K562 (cell line): ENCODE results near the gene TSPAN16. TPM values are rescaled to one million over a fixed set of nuclear protein-coding genes. Genes with fewer than 3 reads are reported as not detected.

Source experiments
- CEBPG ChIP-seq, 3 experiments: fragments of 200-800 bp in 1 of 3; sonication (Bioruptor generic) in 1 of 3; sonication (generic) in 1 of 3; formaldehyde crosslinking in 1 of 3; IDR thresholded peaks in 2 of 3; conservative IDR thresholded peaks in 1 of 3; 2 replicates each; pipeline versions ENCODE4 v1.6.1 to v1.8.0; 2016 to 2022; ENCODE audit warnings: missing compliant biosample characterization in 2 of 3, missing genetic modification characterization in 2 of 3, mild to moderate bottlenecking in 1 of 3, missing genetic modification reagents in 1 of 3
- GATAD2B ChIP-seq: fragments of 450-650 bp; IDR thresholded peaks from 2 replicates; pipeline ENCODE4 v1.6.1; 2017; ENCODE audit warnings: mild to moderate bottlenecking, borderline replicate concordance
- KDM5B ChIP-seq: fragments of 200-600 bp; sonication (generic); IDR thresholded peaks from 2 replicates; pipeline ENCODE4 v1.6.1; 2012; ENCODE audit warnings: low read depth, mild to moderate bottlenecking, moderate library complexity, low read length, control low read depth, inconsistent platforms; ENCODE audit not compliant: insufficient replicate concordance
- MBD2 ChIP-seq: sonication (generic); IDR thresholded peaks from 2 replicates; pipeline ENCODE4 v1.6.1; 2016; ENCODE audit warnings: low read depth, borderline replicate concordance
- MYC ChIP-seq, 2 experiments: fragments of 250-450 bp in 1 of 2; sonication (Bioruptor Pico) in 1 of 2; IDR thresholded peaks; 2 replicates each; pipeline versions ENCODE4 v1.5.1 to v1.6.1; 2012 to 2021; ENCODE audit warnings: low read depth in 2 of 2, borderline replicate concordance in 1 of 2, improper control_type of control experiment in 1 of 2, low read length in 1 of 2, mild to moderate bottlenecking in 1 of 2, moderate library complexity in 1 of 2
- NR1H2 ChIP-seq: sonication (generic); formaldehyde crosslinking; IDR thresholded peaks from 2 replicates; pipeline ENCODE4 v1.4.0; 2020; ENCODE audit warnings: mild to moderate bottlenecking, missing genetic modification reagents
- NR2C2 ChIP-seq, 2 experiments: fragments of 200-800 bp in 1 of 2; sonication (Bioruptor generic) in 1 of 2; sonication (generic) in 1 of 2; formaldehyde crosslinking in 1 of 2; IDR thresholded peaks; 2 replicates each; pipeline versions ENCODE4 v1.6.1 to v1.8.0; 2016 to 2022; ENCODE audit warnings: mild to moderate bottlenecking in 1 of 2, missing compliant biosample characterization in 1 of 2, missing genetic modification characterization in 1 of 2, missing genetic modification reagents in 1 of 2
- PHF21A ChIP-seq: fragments of 450-650 bp; IDR thresholded peaks from 2 replicates; pipeline ENCODE4 v1.6.1; 2017; ENCODE audit warnings: low read depth, borderline replicate concordance
- RUNX1 ChIP-seq: sonication (generic); IDR thresholded peaks from 2 replicates; pipeline ENCODE4 v1.6.1; 2016; ENCODE audit warnings: antibody characterized with exemption, low read depth
- SNIP1 ChIP-seq: fragments of 450-650 bp; IDR thresholded peaks from 2 replicates; pipeline ENCODE4 v1.7.1; 2017; ENCODE audit warnings: low read depth, mild to moderate bottlenecking
- SNRNP70 ChIP-seq: fragments of 200-400 bp; formaldehyde crosslinking; optimal IDR thresholded peaks from 2 replicates; pipeline ENCODE3; 2017; ENCODE audit warnings: low read depth, low read length
- U2AF1 ChIP-seq: fragments of 200-400 bp; formaldehyde crosslinking; optimal IDR thresholded peaks from 2 replicates; pipeline ENCODE3; 2017; ENCODE audit warnings: mild to moderate bottlenecking, low read depth, low read length, moderate library complexity
- XRCC3 ChIP-seq: fragments of 450-650 bp; IDR thresholded peaks from 2 replicates; pipeline ENCODE4 v1.6.1; 2017; ENCODE audit warnings: mild to moderate bottlenecking, moderate library complexity
- ZEB2 ChIP-seq: fragments of 450-650 bp; IDR thresholded peaks from 2 replicates; pipeline ENCODE4 v1.6.1; 2016
- ZFPM2 ChIP-seq: fragments of 250-450 bp; sonication (Bioruptor Pico); IDR thresholded peaks from 2 replicates; pipeline ENCODE4 v1.5.1; 2022; ENCODE audit warnings: mild to moderate bottlenecking
- ZNF121 ChIP-seq: sonication (generic); formaldehyde crosslinking; conservative IDR thresholded peaks from 2 replicates; pipeline ENCODE4 v1.8.0; 2022; ENCODE audit warnings: missing genetic modification reagents
- ZNF764 ChIP-seq: fragments of 250-450 bp; sonication (Bioruptor Pico); IDR thresholded peaks from 2 replicates; pipeline ENCODE4 v1.4.0; 2020; ENCODE audit warnings: low read depth, mild to moderate bottlenecking, moderate library complexity
- polyA plus RNA-seq, 8 experiments: library from polyadenylated mRNA; depleted of rRNA in 4 of 8; stranded (reverse) in 5 of 8; unstranded in 3 of 8; fragments of >200 nt; fragmentation: Nextera tagmentation in 2 of 8; fragmentation: Illumina TruSeq in 1 of 8; extraction: Ambion mirVana in 2 of 8; extraction: Trizol in 1 of 8; gene quantifications; 2 replicates each; pipeline versions ENCODE4 v1.2.1 to v1.2.3, GENCODE V29; 2011 to 2014; ENCODE audit warnings: inconsistent platforms in 1 of 8, missing spikeins in 1 of 8
- total RNA-seq, 7 experiments: library from RNA; depleted of rRNA in 6 of 7; stranded (reverse); fragments of >200 nt in 6 of 7; fragmentation: Illumina TruSeq in 2 of 7; extraction: Trizol in 2 of 7; gene quantifications; 2 replicates each; pipeline versions ENCODE4 v1.2.1 to v1.2.3, GENCODE V29; 2011 to 2021; ENCODE audit warnings: low replicate concordance in 1 of 7
- TF ChIP-seq, protein P1 (sequence below): fragments of 450-650 bp; IDR thresholded peaks from 2 replicates; pipeline ENCODE4 v1.6.1; 2016; ENCODE audit warnings: low read depth
- TF ChIP-seq, protein P2 (sequence below), 3 experiments: fragments of 200-800 bp in 1 of 3; sonication (Bioruptor generic) in 1 of 3; sonication (generic) in 1 of 3; formaldehyde crosslinking in 1 of 3; IDR thresholded peaks; 2 replicates each; pipeline versions ENCODE4 v1.6.1 to v1.8.0; 2016 to 2022; ENCODE audit warnings: mild to moderate bottlenecking in 2 of 3, missing compliant biosample characterization in 2 of 3, missing genetic modification characterization in 2 of 3, missing genetic modification reagents in 1 of 3

Gene TSPAN16
- total and polyA plus RNA-seq, 9 of the 15 experiments (the other 6 are each of a cell fraction or from before 2014, with no cell fraction given) = not detected

DNA sequence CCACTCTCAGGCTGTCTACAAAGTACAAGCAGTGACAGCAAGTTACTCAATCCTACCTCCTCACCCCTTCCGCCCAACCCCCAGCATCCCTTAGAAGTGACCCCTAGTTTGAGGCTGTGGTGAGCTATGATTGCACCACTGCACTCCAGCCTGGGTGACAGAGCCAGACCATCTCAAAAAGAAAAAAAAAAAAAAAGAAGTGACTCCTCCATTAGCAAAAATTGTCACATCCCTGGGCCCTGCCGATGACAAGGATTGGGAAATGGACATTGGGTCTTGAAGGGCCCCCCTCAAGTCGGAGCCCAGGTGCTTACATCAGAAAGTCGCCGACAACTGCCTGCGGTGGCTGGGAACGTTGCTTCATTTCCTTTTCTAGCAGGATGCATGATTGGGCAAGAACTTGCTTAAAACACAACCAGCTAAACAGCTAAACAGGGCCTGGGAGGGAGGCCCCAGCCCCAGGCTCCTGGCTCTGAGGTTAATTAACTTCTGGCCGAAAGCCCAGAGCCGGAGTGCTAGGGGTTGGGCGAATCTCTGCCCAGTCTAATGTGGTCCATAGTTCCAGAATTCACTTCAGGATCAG, 28.2 kb downstream of the TSPAN16 start (continued):
- TF ChIP-seq KDM5B (no peak), SNRNP70 (no peak), SNIP1 (no peak), NR1H2 (CRISPR knock-in tag) (no peak), ZNF121 (CRISPR knock-in tag) (no peak), NR2C2 (CRISPR knock-in tag; IDR thresholded peaks at IDR 0.05) (no peak), NR2C2 (tag; IDR thresholded peaks at IDR 0.05) (peak; percentile 68; the same call in 1 of the 2 replicates), PHF21A (no peak), U2AF1 (no peak), ZEB2 (no peak), GATAD2B (no peak), RUNX1 (no peak), MBD2 (no peak), MYC (IDR thresholded peaks at IDR 0.05; ENCODE audit: low read depth, low read length) (0 out of 2 replicates have a peak, but pooled peaks have one; percentile 13), MYC (CRISPR knock-in tag; IDR thresholded peaks at IDR 0.05; ENCODE audit: borderline replicate concordance, low read depth) (no peak), ZNF764 (no peak), CEBPG (CRISPR knock-in tag; IDR thresholded peaks at IDR 0.05) (peak; percentile 89), CEBPG (tag; conservative IDR thresholded peaks at IDR 0.05 in 1 of 2, IDR thresholded peaks at IDR 0.05 in 1 of 2) (peak; percentile 99), XRCC3 (no peak), ZFPM2 (CRISPR knock-in tag) (no peak)
- TF ChIP-seq, protein P1, sequence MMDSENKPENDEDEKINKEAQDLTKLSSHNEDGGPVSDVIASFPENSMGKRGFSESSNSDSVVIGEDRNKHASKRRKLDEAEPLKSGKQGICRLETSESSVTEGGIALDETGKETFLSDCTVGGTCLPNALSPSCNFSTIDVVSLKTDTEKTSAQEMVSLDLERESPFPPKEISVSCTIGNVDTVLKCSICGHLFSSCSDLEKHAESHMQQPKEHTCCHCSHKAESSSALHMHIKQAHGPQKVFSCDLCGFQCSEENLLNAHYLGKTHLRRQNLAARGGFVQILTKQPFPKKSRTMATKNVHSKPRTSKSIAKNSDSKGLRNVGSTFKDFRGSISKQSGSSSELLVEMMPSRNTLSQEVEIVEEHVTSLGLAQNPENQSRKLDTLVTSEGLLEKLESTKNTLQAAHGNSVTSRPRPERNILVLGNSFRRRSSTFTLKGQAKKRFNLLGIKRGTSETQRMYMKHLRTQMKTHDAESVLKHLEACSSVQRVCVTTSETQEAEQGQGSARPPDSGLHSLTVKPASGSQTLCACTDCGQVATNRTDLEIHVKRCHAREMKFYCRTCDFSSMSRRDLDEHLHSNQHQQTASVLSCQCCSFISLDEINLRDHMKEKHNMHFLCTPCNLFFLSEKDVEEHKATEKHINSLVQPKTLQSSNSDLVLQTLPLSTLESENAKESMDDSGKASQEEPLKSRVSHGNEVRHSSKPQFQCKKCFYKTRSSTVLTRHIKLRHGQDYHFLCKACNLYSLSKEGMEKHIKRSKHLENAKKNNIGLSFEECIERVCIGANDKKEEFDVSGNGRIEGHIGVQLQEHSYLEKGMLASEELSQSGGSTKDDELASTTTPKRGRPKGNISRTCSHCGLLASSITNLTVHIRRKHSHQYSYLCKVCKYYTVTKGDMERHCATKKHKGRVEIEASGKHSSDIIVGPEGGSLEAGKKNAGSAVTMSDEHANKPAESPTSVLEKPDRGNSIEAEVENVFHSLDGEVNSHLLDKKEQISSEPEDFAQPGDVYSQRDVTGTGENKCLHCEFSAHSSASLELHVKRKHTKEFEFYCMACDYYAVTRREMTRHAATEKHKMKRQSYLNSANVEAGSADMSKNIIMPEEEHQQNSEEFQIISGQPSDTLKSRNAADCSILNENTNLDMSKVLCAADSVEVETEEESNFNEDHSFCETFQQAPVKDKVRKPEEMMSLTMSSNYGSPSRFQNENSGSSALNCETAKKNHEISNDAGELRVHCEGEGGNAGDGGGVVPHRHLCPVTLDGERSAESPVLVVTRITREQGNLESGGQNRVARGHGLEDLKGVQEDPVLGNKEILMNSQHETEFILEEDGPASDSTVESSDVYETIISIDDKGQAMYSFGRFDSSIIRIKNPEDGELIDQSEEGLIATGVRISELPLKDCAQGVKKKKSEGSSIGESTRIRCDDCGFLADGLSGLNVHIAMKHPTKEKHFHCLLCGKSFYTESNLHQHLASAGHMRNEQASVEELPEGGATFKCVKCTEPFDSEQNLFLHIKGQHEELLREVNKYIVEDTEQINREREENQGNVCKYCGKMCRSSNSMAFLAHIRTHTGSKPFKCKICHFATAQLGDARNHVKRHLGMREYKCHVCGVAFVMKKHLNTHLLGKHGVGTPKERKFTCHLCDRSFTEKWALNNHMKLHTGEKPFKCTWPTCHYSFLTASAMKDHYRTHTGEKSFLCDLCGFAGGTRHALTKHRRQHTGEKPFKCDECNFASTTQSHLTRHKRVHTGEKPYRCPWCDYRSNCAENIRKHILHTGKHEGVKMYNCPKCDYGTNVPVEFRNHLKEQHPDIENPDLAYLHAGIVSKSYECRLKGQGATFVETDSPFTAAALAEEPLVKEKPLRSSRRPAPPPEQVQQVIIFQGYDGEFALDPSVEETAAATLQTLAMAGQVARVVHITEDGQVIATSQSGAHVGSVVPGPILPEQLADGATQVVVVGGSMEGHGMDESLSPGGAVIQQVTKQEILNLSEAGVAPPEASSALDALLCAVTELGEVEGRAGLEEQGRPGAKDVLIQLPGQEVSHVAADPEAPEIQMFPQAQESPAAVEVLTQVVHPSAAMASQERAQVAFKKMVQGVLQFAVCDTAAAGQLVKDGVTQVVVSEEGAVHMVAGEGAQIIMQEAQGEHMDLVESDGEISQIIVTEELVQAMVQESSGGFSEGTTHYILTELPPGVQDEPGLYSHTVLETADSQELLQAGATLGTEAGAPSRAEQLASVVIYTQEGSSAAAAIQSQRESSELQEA = no peak
- TF ChIP-seq, protein P2, sequence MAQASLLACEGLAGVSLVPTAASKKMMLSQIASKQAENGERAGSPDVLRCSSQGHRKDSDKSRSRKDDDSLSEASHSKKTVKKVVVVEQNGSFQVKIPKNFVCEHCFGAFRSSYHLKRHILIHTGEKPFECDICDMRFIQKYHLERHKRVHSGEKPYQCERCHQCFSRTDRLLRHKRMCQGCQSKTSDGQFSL (CRISPR knock-in tag; IDR thresholded peaks at IDR 0.05) = 0 out of 2 replicates have a peak, but pooled peaks have one; percentile 39
- TF ChIP-seq, protein P2 (tag; IDR thresholded peaks at IDR 0.05) = no peak
